ENCODE results near the gene DOCK10.
A peak's percentile ranks its signal among the peaks of the same experiment; 100 is the strongest.
"Not testable (repeated sequence)": the region's sequence is repeated elsewhere in the genome, so short reads cannot be mapped to it uniquely, and the experiment has no call there.

The DOCK10 gene

GRCh38 chr2:224918626-224919471 lies 123.4 kb downstream of the DOCK10 start:
- DNase-seq (ENCODE audit: low spot score): no peak

GRCh38 chr2:224917246-224917645 lies 125.0 kb downstream of the DOCK10 start:
- DNase-seq (ENCODE audit: low spot score): not testable (repeated sequence)

- DNase-seq (ENCODE audit: low spot score): no peak
Observed at GRCh38 chr2:224915136-224915535, 127.1 kb downstream of the DOCK10 start.

GRCh38 chr2:224910574-224910925 lies 131.7 kb downstream of the DOCK10 start:
- DNase-seq (ENCODE audit: low spot score): no peak

- DNase-seq (ENCODE audit: low spot score): no peak
Observed at GRCh38 chr2:224909885-224910573, 132.2 kb downstream of the DOCK10 start.

GRCh38 chr2:224908818-224909217 lies 133.4 kb downstream of the DOCK10 start:
- DNase-seq (ENCODE audit: low spot score): no peak

GRCh38 chr2:224904381-224904780 lies 137.9 kb downstream of the DOCK10 start:
- DNase-seq (ENCODE audit: low spot score): no peak

- no peak for DNase-seq (ENCODE audit: low spot score)
Observed at GRCh38 chr2:224903621-224904020, 138.6 kb downstream of the DOCK10 start.

- DNase-seq (ENCODE audit: low spot score): no peak
Observed at GRCh38 chr2:224901121-224901676, 141.1 kb downstream of the DOCK10 start.

- no peak for DNase-seq (ENCODE audit: low spot score)
Observed at GRCh38 chr2:224895377-224895776, 146.9 kb downstream of the DOCK10 start.

- DNase-seq (ENCODE audit: low spot score): peak; percentile 11
Observed at GRCh38 chr2:224894356-224894755, 147.9 kb downstream of the DOCK10 start.

GRCh38 chr2:224893848-224894247 lies 148.4 kb downstream of the DOCK10 start:
- no peak for DNase-seq (ENCODE audit: low spot score)

- no peak for DNase-seq (ENCODE audit: low spot score)
Observed at GRCh38 chr2:224892574-224893204, 149.6 kb downstream of the DOCK10 start.

- DNase-seq (ENCODE audit: low spot score): no peak
Observed at GRCh38 chr2:224890372-224890771, 151.9 kb downstream of the DOCK10 start.

GRCh38 chr2:224887141-224887540 lies 155.1 kb downstream of the DOCK10 start:
- DNase-seq (ENCODE audit: low spot score): no peak

GRCh38 chr2:224885836-224886547 lies 156.3 kb downstream of the DOCK10 start:
- peak; percentile 2 for DNase-seq (ENCODE audit: low spot score)

GRCh38 chr2:224885291-224885690 lies 157.0 kb downstream of the DOCK10 start:
- DNase-seq (ENCODE audit: low spot score): no peak

- DNase-seq (ENCODE audit: low spot score): no peak
Observed at GRCh38 chr2:224884188-224884587, 158.1 kb downstream of the DOCK10 start.

- DNase-seq (ENCODE audit: low spot score): no peak
Observed at GRCh38 chr2:224883700-224884099, 158.6 kb downstream of the DOCK10 start.

- no peak for DNase-seq (ENCODE audit: low spot score)
Observed at GRCh38 chr2:224883172-224883516, 159.1 kb downstream of the DOCK10 start.

GRCh38 chr2:224882291-224883171 lies 159.7 kb downstream of the DOCK10 start:
- no peak for DNase-seq (ENCODE audit: low spot score)
